IPS-18a (cell line): ENCODE measurements around the gene DBNDD1.

Source experiments
- H3K27ac ChIP-seq: one replicate; pipeline ENCODE4 v1.5.1; 2013; ENCODE audit warnings: low read length
- H3K27me3 ChIP-seq: one replicate; pipeline ENCODE4 v1.6.1; 2013; ENCODE audit warnings: mild to moderate bottlenecking, low read length; ENCODE audit not compliant: control insufficient read depth, insufficient read depth
- H3K36me3 ChIP-seq: one replicate; pipeline ENCODE4 v1.6.1; 2013; ENCODE audit warnings: low read depth, low read length; ENCODE audit not compliant: control insufficient read depth
- H3K4me1 ChIP-seq: one replicate; pipeline ENCODE4 v1.6.1; 2013; ENCODE audit warnings: low read depth, low read length; ENCODE audit not compliant: control insufficient read depth
- H3K4me3 ChIP-seq: one replicate; pipeline ENCODE4 v1.5.1; 2013; ENCODE audit warnings: low read length
- H3K9ac ChIP-seq: one replicate; pipeline ENCODE4 v1.6.1; 2013; ENCODE audit warnings: mild to moderate bottlenecking, low read length, moderate library complexity
- H3K9me3 ChIP-seq: one replicate; pipeline ENCODE4 v1.6.1; 2013; ENCODE audit warnings: low read depth, low read length; ENCODE audit not compliant: control insufficient read depth

Gene DBNDD1

GRCh38 chr16:90019543-90020259 lies 445 bp upstream of the DBNDD1 start:
- Histone ChIP-seq H3K36me3 (peaks cover 11% of the 10 kb centered on the region), H3K9me3 (no peaks in the 10 kb centered on the region), H3K4me1 (peaks cover 14% of the 10 kb centered on the region), H3K27ac (peak overlapping the region; percentile 32), H3K4me3 (peak overlapping the region; percentile 58), H3K9ac (peak overlapping the region; percentile 61), H3K27me3 (peaks cover 15% of the 10 kb centered on the region)

DNA sequence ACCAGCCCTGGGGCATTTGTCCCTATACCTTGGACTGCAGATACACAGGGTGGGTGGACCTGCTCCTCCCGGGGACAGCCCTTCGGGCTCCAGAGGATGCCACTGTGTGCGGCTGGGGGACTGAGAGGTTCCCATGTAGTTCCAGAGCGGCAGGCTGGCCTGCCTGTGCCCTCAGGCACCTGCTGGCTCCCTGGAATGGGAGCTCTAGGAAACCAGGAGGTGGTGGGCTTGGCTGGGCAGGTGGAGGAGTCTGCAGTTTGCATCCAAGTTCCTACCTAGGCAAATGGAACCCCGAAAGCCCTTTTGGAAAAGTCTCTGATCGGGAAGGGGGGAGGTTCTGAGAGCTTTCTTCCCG lies 982 bp downstream of the DBNDD1 start:
- peak overlapping the region; percentile 62 for H3K9ac ChIP-seq
- no peak overlapping the region for H3K27ac ChIP-seq
- H3K9me3 ChIP-seq, result no peaks in the 10 kb centered on the region
- peak overlapping the region; percentile 63 for H3K4me3 ChIP-seq
- peaks cover 11% of the 10 kb centered on the region for H3K36me3 ChIP-seq
- peaks cover 15% of the 10 kb centered on the region for H3K27me3 ChIP-seq
- H3K4me1 ChIP-seq, result peaks cover 14% of the 10 kb centered on the region

GRCh38 chr16:90016339-90016950 lies 2.8 kb downstream of the DBNDD1 start:
- Histone ChIP-seq H3K4me1 (peaks cover 10% of the 10 kb centered on the region), H3K27ac (no peak overlapping the region), H3K36me3 (peaks cover 11% of the 10 kb centered on the region), H3K4me3 (no peak overlapping the region), H3K9me3 (no peaks in the 10 kb centered on the region), H3K9ac (no peak overlapping the region), H3K27me3 (peaks cover 15% of the 10 kb centered on the region)

DNA sequence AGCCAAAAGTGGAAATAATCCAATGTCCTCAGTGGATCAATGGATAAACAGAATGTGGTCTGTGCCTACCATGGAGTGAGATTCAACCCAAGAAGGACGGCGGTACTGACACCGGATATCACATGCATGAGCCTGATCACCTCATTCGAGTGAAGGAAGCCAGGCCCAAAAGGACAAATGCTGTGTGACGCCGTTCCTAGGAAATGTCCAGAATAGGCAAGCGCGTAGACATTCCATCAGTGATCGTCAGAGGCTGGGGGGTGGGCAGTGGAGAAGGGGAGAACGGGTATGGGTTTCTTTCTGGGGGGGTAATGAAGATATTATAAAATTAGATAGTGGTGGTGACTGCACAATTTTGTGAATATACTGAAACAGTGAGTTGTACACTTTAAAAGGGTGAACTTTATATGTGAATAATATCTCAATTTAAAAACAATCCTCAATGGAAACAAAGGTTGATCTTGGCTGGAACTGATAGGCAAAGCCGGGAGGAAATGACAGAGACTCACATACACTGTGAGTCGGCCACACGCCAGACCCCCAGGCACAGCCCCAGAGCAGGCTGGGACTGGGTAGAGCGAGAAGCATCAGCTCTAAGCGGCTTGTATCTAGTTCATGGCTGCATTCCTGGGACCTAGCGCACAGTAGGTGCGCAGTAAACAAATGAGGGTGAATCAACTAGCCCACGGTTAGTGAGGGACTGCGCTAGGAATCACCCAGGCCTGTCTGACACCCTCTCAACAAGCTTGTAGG lies 3.5 kb downstream of the DBNDD1 start:
- Histone ChIP-seq H3K4me1 (peaks cover 5% of the 10 kb centered on the region), H3K27me3 (peaks cover 15% of the 10 kb centered on the region), H3K9me3 (no peaks in the 10 kb centered on the region), H3K4me3 (no peak overlapping the region), H3K27ac (no peak overlapping the region), H3K36me3 (peaks cover 11% of the 10 kb centered on the region), H3K9ac (no peak overlapping the region)

- H3K36me3 ChIP-seq, result peaks cover 11% of the 10 kb centered on the region
- no peak overlapping the region for H3K9ac ChIP-seq
- H3K4me3 ChIP-seq, result no peak overlapping the region
- peaks cover 8% of the 10 kb centered on the region for H3K27me3 ChIP-seq
- no peak overlapping the region for H3K27ac ChIP-seq
- H3K9me3 ChIP-seq, result no peaks in the 10 kb centered on the region
- no peaks in the 10 kb centered on the region for H3K4me1 ChIP-seq
Observed at GRCh38 chr16:90012991-90013745, 6.1 kb downstream of the DBNDD1 start.

GRCh38 chr16:90011908-90012501 lies 7.3 kb downstream of the DBNDD1 start:
- Histone ChIP-seq H3K27me3 (no peaks in the 10 kb centered on the region), H3K4me3 (no peak overlapping the region), H3K4me1 (no peaks in the 10 kb centered on the region), H3K36me3 (peaks cover 11% of the 10 kb centered on the region), H3K9me3 (no peaks in the 10 kb centered on the region), H3K9ac (no peak overlapping the region), H3K27ac (no peak overlapping the region)

GRCh38 chr16:90011508-90011819 lies 7.8 kb downstream of the DBNDD1 start:
- no peak overlapping the region for H3K4me3 ChIP-seq
- H3K4me1 ChIP-seq, result no peaks in the 10 kb centered on the region
- H3K9ac ChIP-seq, result no peak overlapping the region
- no peak overlapping the region for H3K27ac ChIP-seq
- no peaks in the 10 kb centered on the region for H3K27me3 ChIP-seq
- H3K9me3 ChIP-seq, result no peaks in the 10 kb centered on the region
- peaks cover 11% of the 10 kb centered on the region for H3K36me3 ChIP-seq

DNA sequence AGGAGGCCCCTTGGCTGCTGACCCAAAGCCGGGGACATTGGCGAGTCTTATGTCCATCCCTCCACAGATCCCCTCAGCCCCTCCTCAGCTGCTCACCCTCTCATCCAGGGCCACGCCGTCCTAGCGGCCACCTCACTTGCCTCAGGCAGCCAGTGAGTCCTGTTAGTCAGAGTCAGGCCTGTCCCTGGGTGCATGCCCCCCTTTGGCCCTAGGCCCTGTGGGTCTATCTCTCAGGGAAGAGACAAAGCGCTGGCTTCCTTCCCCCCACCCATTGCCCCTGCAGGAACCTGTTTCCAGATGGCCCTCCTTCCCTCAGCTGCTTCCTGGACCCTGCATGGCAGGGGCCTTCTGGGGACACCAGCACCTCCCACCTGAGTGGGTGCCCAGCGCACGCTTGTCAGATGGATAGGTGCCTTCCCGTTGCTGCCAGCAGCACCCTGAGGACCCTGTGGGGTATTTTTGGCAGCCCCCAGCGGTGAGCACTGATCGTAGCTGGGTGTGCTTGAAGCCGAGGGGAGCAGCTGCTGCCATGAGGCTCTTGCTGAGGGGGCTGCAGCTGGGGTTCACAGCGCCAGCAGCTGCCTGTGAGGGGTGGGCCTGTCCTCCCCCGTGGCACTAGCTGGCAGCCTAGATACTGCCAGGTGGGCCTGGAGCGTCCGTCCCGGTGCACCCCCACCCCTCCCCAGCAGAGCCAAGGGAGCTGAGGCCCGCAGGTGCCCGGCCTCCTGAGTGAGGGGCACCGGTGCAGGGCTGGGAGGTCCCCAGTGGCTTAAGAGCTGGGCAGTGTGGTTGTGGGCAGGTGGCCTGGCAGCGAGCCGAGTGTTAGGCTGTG lies 8.4 kb downstream of the DBNDD1 start:
- Histone ChIP-seq H3K9ac (no peak overlapping the region), H3K4me3 (no peak overlapping the region), H3K27ac (no peak overlapping the region), H3K36me3 (peaks cover 11% of the 10 kb centered on the region), H3K9me3 (no peaks in the 10 kb centered on the region), H3K4me1 (no peaks in the 10 kb centered on the region), H3K27me3 (no peaks in the 10 kb centered on the region)

GRCh38 chr16:90009172-90009899 lies 9.9 kb downstream of the DBNDD1 start:
- Histone ChIP-seq H3K27ac (no peak overlapping the region), H3K4me3 (no peak overlapping the region), H3K9me3 (no peaks in the 10 kb centered on the region), H3K36me3 (no peaks in the 10 kb centered on the region), H3K9ac (no peak overlapping the region), H3K4me1 (no peaks in the 10 kb centered on the region), H3K27me3 (no peaks in the 10 kb centered on the region)

DNA sequence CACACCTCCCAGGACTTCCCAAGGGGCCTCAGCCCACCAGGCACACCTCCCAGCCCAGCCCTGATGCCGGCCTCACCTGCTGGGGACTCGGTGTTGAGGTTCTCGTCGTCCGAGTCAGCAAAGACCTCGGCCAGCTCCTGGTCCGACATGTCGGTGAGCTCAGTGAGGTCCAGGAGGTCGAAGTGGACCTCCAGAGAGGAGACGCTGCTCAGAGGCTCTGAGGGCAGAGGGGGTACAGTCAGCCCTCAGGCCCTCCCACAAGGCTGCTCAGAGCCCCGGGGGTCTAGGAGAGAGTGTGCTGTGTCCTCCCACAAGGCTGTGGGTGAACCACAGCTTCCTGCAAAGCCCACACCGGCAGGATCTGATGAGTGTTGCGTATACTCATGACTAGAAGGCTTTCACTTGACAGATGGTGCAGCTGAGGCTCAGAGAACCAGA lies 10.5 kb downstream of the DBNDD1 start:
- Histone ChIP-seq H3K9ac (no peak overlapping the region), H3K27me3 (no peaks in the 10 kb centered on the region), H3K4me1 (no peaks in the 10 kb centered on the region), H3K4me3 (no peak overlapping the region), H3K36me3 (no peaks in the 10 kb centered on the region), H3K27ac (no peak overlapping the region), H3K9me3 (no peaks in the 10 kb centered on the region)
